ENCODE data around the gene KIF26B.

Gene KIF26B

DNA sequence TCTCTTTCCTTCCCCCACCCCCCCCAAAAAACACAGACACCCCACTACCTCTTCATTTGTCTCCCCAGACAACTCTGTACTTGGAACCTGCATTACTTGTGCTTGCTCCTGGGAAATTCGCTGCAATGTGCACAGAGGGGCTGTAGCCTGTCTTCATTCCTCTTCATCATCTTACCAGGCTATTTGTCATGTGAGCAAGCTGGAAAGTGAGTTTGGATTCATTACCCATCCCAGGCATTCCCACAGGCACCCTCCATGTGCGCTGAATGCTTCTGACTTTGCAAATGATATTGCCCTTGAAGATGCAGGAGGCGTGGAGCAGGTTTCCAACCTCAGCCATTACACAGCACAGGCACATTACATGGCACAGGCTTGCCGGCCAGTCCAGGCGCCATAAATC lies 494.9 kb downstream of the KIF26B start:
- Histone ChIP-seq H3K27ac (ENCODE audit: low read depth, low read length) (no peak overlapping the region), H3K9ac (ENCODE audit: low read depth, low read length) (no peak overlapping the region), H3K9me3 (ENCODE audit: insufficient read depth, low read depth, low read length) (peaks cover 2% of the 10 kb centered on the region; the same call in 1 of the 2 replicates), H3K27me3 (ENCODE audit: insufficient read depth, low read length) (no peaks in the 10 kb centered on the region), H3K4me3 (ENCODE audit: low read length) (no peak overlapping the region), H3K4me1 (ENCODE audit: insufficient read depth, low read length) (no peaks in the 10 kb centered on the region), H3K36me3 (ENCODE audit: insufficient read depth, low read length) (no peaks in the 10 kb centered on the region)
- WGBS = 85% methylated on average over 5 of the region's 5 CpGs

DNA sequence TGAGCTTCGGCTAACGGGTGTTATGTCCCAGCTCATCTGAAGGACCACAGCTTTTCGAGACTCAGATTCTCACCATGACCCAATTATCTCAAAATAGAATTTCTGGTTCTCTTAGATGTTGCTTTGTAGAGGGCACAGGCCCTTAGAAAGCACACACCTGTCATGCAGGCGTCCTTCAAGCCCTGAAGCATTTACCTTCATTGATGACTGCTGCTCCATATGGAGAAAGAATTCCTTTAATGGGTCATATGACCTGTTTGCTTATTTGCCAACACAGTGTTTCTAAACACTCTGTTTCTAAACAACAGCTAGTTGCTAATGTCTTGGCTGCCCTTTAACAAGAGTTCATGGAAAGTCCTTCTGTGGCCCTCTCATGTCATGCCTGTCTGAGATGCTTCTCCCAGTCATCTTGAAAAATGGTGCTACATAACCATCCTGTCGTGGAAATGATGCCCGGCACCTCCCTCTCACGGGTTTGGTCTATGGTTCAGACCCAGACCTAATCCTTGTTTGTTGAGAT lies 495.7 kb downstream of the KIF26B start:
- no peak overlapping the region for H3K9ac ChIP-seq (ENCODE audit: low read depth, low read length)
- H3K27ac ChIP-seq (ENCODE audit: low read depth, low read length) = no peak overlapping the region
- H3K4me3 ChIP-seq (ENCODE audit: low read length) = no peak overlapping the region
- H3K4me1 ChIP-seq (ENCODE audit: insufficient read depth, low read length) = no peaks in the 10 kb centered on the region
- H3K27me3 ChIP-seq (ENCODE audit: insufficient read depth, low read length) = no peaks in the 10 kb centered on the region
- 96% methylated on average over 7 of the region's 7 CpGs for WGBS
- H3K9me3 ChIP-seq (ENCODE audit: insufficient read depth, low read depth, low read length) = peaks cover 2% of the 10 kb centered on the region; the same call in 1 of the 2 replicates
- H3K36me3 ChIP-seq (ENCODE audit: insufficient read depth, low read length) = no peaks in the 10 kb centered on the region

DNA sequence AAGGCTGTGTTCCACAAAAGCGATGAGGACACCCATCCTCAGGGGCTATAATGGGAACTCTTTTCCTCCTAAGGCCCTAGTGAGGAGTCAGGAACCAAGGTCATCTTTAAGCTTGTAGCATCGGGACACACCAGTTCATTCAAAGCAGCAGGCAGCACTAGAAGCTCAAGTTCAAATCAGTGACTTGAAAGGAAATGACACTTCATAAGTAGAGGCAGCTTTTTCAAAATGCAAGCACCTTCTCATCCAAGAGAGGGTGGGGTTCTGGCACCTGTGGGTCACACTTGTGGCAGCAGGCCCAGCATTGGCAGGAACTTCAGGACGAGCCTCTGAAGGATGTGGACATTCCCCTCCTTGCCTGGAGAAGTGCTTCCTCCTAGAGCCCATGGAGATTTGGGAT lies 496.3 kb downstream of the KIF26B start:
- WGBS = 98% methylated on average over 3 of the region's 3 CpGs
- H3K27ac ChIP-seq (ENCODE audit: low read depth, low read length) = no peak overlapping the region
- no peaks in the 10 kb centered on the region for H3K27me3 ChIP-seq (ENCODE audit: insufficient read depth, low read length)
- H3K9me3 ChIP-seq (ENCODE audit: insufficient read depth, low read depth, low read length) = peaks cover 2% of the 10 kb centered on the region; the same call in 1 of the 2 replicates
- H3K4me3 ChIP-seq (ENCODE audit: low read length) = no peak overlapping the region
- H3K36me3 ChIP-seq (ENCODE audit: insufficient read depth, low read length) = no peaks in the 10 kb centered on the region
- H3K9ac ChIP-seq (ENCODE audit: low read depth, low read length) = no peak overlapping the region
- no peaks in the 10 kb centered on the region for H3K4me1 ChIP-seq (ENCODE audit: insufficient read depth, low read length)

DNA sequence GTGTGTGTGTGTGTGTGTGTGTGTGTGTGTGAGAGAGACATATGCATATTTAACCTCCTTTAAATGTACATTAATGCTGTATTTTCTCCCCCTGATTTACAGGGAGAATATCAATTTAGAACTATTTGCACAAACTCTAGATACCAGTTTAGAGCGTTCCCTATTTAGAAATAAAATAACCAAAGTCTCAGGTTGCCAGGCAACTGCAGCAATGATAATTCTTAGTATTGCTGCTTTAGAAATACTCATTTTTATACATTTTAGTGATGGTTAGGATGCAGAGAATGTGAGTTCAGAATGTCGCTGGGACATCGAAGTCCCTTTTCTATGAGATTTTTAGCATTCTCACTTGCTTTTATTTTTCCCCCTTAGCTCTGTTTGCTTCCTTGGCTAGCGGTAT lies 497.3 kb downstream of the KIF26B start:
- H3K4me1 ChIP-seq (ENCODE audit: insufficient read depth, low read length) = peaks cover 7% of the 10 kb centered on the region; the same call in 1 of the 2 replicates
- no peaks in the 10 kb centered on the region for H3K36me3 ChIP-seq (ENCODE audit: insufficient read depth, low read length)
- WGBS = 98% methylated on average over 4 of the region's 4 CpGs
- H3K9ac ChIP-seq (ENCODE audit: low read depth, low read length) = no peak overlapping the region
- H3K9me3 ChIP-seq (ENCODE audit: insufficient read depth, low read depth, low read length) = peaks cover 2% of the 10 kb centered on the region; the same call in 1 of the 2 replicates
- no peak overlapping the region for H3K27ac ChIP-seq (ENCODE audit: low read depth, low read length)
- no peak overlapping the region for H3K4me3 ChIP-seq (ENCODE audit: low read length)
- H3K27me3 ChIP-seq (ENCODE audit: insufficient read depth, low read length) = no peaks in the 10 kb centered on the region

DNA sequence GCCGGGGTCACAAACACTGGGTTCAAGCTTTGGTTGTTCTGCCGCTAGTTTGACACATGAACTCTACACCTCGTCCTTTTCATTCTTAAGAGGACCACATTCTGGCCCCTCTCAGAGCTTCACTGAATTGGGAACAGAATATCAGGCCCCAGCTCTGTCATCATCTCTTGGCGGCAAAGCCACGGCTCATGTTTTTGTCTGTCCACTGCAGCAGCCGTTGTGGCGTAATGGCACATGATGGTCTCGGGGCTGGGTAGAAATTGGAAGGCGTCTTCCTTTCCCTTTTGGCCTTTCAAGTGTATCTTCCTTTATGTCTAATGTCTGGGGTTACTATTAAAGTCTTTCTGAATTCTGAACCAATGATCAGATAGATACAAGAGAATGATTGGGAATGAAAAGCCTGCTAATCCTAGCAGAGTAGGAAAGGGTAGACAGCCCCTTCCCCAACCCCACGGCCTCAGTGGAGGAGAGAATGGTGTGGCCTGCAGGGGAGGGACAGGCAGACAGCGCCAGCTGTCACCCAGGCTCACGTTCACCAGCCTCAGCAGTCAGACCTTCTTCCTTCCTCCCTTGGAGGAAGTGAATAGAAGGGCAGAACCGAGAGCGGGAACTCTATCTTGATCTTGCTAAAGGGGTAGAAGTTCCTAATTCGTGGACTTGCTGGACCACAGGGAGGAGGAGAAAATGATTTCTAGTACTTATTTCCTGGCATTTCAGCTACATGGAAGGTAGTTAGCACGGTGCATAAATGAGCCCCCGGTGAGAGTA lies 498.1 kb downstream of the KIF26B start:
- Histone ChIP-seq H3K9me3 (ENCODE audit: insufficient read depth, low read depth, low read length) (peaks cover 2% of the 10 kb centered on the region; the same call in 1 of the 2 replicates), H3K4me1 (ENCODE audit: insufficient read depth, low read length) (peaks cover 14% of the 10 kb centered on the region; the same call in 1 of the 2 replicates), H3K27ac (ENCODE audit: low read depth, low read length) (no peak overlapping the region), H3K36me3 (ENCODE audit: insufficient read depth, low read length) (no peaks in the 10 kb centered on the region), H3K9ac (ENCODE audit: low read depth, low read length) (no peak overlapping the region), H3K27me3 (ENCODE audit: insufficient read depth, low read length) (no peaks in the 10 kb centered on the region), H3K4me3 (ENCODE audit: low read length) (no peak overlapping the region)
- 86% methylated on average over 16 of the region's 17 CpGs for WGBS

DNA sequence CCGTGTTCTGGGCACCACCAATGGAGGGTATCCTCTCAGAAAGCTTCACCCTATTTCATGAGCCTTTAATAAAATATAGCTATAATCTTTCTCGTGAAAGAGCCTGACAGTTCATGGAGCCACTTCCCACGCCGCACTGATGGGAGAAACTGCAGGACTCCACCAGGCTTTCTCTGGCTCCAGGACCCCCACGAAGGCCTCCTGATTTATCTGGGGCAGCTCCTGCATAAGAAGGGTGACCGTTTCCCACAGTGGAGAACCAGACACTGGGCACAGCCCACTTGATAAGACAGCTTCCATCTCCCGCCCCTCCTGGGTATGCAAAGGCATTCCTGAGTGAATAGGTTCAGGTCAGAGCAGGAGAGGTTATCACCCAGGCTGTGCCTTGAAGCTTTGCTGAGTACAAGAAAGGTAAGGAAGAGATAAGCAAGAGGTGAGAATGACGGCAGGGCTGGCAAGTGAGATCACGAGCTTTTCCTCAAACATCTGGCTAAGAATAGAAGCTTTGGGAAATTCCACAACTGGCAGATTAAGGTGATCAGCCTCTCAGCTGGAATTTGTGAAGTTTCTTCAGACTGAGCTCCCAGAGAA lies 499.8 kb downstream of the KIF26B start:
- peaks cover 2% of the 10 kb centered on the region; the same call in 1 of the 2 replicates for H3K9me3 ChIP-seq (ENCODE audit: insufficient read depth, low read depth, low read length)
- no peak overlapping the region for H3K9ac ChIP-seq (ENCODE audit: low read depth, low read length)
- H3K4me3 ChIP-seq (ENCODE audit: low read length) = no peak overlapping the region
- no peaks in the 10 kb centered on the region for H3K36me3 ChIP-seq (ENCODE audit: insufficient read depth, low read length)
- 76% methylated on average over 9 of the region's 9 CpGs for WGBS
- no peak overlapping the region for H3K27ac ChIP-seq (ENCODE audit: low read depth, low read length)
- H3K27me3 ChIP-seq (ENCODE audit: insufficient read depth, low read length) = no peaks in the 10 kb centered on the region
- peaks cover 15% of the 10 kb centered on the region; the same call in 1 of the 2 replicates for H3K4me1 ChIP-seq (ENCODE audit: insufficient read depth, low read length)

DNA sequence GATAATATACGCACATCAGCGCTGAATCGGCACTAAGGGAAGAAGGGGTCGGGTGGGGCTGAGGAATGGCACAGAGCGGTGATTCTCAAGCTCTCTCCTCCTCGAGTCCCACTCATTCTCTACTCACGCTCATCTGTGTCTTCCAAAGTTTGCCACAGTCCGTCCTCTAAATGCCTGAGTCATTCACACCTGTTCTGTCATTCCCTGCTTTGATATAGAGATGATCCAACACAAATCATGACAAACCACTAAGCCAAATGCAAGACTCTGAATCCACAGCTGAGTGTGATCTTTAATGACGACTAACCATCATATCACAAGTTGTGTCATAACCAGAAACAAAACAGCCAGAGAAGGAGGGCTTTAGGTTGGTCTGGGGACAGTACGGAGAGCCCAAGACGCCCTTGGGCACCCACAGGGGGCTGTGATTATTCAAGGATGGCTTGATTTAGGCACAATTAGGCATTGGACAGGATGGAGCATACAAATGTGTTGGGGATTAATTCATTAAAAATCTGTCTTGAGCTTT lies 501.5 kb downstream of the KIF26B start:
- Histone ChIP-seq H3K9me3 (ENCODE audit: insufficient read depth, low read depth, low read length) (peaks cover 2% of the 10 kb centered on the region; the same call in 1 of the 2 replicates), H3K36me3 (ENCODE audit: insufficient read depth, low read length) (no peaks in the 10 kb centered on the region), H3K27me3 (ENCODE audit: insufficient read depth, low read length) (no peaks in the 10 kb centered on the region), H3K9ac (ENCODE audit: low read depth, low read length) (no peak overlapping the region), H3K4me1 (ENCODE audit: insufficient read depth, low read length) (peaks cover 15% of the 10 kb centered on the region; the same call in 1 of the 2 replicates), H3K27ac (ENCODE audit: low read depth, low read length) (no peak overlapping the region), H3K4me3 (ENCODE audit: low read length) (no peak overlapping the region)
- WGBS = 98% methylated on average over 11 of the region's 11 CpGs

DNA sequence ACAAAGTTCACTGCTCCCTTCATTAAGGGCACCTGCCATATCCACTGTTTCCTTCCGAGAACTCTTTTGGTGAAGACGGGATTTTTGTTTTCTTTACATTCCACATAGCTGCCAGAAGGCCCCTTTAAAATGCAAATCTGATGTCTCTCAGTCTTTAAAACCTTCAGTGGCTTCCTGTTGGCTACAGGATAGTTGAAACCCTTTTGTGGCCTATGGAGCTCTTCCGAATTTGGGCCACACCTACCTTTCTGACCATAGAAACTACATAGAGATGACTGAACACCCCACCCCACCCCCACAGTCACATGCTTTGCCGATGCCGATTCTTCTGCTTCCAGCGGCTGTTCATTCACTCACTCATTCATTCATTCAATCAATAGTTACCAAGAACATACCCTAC lies 502.6 kb downstream of the KIF26B start:
- Histone ChIP-seq H3K9ac (ENCODE audit: low read depth, low read length) (no peak overlapping the region), H3K9me3 (ENCODE audit: insufficient read depth, low read depth, low read length) (no peaks in the 10 kb centered on the region), H3K27me3 (ENCODE audit: insufficient read depth, low read length) (no peaks in the 10 kb centered on the region), H3K27ac (ENCODE audit: low read depth, low read length) (no peak overlapping the region), H3K4me1 (ENCODE audit: insufficient read depth, low read length) (peaks cover 15% of the 10 kb centered on the region; the same call in 1 of the 2 replicates), H3K4me3 (ENCODE audit: low read length) (no peak overlapping the region), H3K36me3 (ENCODE audit: insufficient read depth, low read length) (no peaks in the 10 kb centered on the region)
- WGBS = 67% methylated on average over 6 of the region's 6 CpGs

DNA sequence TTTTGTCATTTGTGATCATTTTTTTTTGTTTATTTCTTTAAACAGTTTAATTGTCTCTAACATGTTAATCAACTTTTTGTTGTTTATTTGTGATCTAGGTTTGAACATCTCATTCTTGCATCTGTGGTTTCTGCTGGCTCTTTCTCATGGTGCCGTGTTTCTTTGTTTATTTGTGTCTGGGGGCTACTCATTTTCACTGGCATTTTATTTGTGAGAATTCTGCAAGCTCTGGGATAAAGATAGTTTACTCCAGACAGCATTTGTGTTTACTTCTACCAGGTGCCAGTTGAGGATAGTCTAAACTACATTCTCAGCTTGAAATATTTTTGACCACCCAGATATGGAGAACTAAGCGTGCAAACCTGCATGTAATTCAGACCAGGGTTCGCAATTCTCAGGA lies 508.6 kb downstream of the KIF26B start:
- no peaks in the 10 kb centered on the region for H3K27me3 ChIP-seq (ENCODE audit: insufficient read depth, low read length)
- H3K9me3 ChIP-seq (ENCODE audit: insufficient read depth, low read depth, low read length) = no peaks in the 10 kb centered on the region
- no peak overlapping the region for H3K4me3 ChIP-seq (ENCODE audit: low read length)
- H3K36me3 ChIP-seq (ENCODE audit: insufficient read depth, low read length) = no peaks in the 10 kb centered on the region
- no peak overlapping the region for H3K9ac ChIP-seq (ENCODE audit: low read depth, low read length)
- 97% methylated on average over 3 of the region's 3 CpGs for whole genome bisulfite sequencing
- no peaks in the 10 kb centered on the region for H3K4me1 ChIP-seq (ENCODE audit: insufficient read depth, low read length)
- no peak overlapping the region for H3K27ac ChIP-seq (ENCODE audit: low read depth, low read length)

DNA sequence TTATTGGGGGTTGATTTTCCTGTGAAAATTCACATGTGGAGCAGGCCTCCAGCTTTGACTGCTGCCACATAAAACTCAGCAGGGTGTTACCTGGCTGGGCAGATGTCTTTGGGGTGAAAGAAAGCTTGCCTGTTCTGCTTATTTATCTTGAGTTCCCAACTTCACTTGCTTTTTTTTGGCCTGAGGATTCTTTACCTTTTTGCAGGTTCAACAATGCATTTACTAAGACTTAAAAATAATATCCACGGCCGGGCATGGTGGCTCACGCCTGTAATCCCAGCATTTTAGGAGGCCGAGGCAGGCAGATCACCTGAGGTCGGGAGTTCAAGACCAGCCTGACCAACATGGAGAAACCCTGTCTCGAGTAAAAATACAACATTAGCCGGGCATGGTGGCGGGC lies 509.1 kb downstream of the KIF26B start:
- Histone ChIP-seq H3K36me3 (ENCODE audit: insufficient read depth, low read length) (no peaks in the 10 kb centered on the region), H3K4me3 (ENCODE audit: low read length) (no peak overlapping the region), H3K9ac (ENCODE audit: low read depth, low read length) (no peak overlapping the region), H3K27ac (ENCODE audit: low read depth, low read length) (no peak overlapping the region), H3K9me3 (ENCODE audit: insufficient read depth, low read depth, low read length) (no peaks in the 10 kb centered on the region), H3K4me1 (ENCODE audit: insufficient read depth, low read length) (no peaks in the 10 kb centered on the region), H3K27me3 (ENCODE audit: insufficient read depth, low read length) (no peaks in the 10 kb centered on the region)
- WGBS = 96% methylated on average over 8 of the region's 8 CpGs

DNA sequence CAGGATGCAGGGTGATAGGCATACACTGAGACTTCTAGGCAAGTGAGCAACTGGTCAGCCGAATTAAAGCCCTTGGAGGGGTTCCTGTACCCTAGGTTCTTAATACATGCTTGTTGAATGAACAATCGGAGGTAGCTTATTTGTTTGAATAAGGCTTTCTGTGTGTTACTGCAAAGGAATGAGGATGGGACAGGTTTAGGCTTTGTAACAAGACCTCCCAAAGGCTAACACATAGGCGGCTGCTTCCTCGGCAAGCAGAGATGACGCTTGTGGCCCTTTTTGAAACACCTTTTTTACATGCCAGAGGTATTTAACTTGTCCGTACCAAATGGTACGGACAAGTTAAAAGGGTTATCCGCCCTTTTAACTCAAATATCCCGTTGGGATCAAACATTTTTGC lies 511.6 kb downstream of the KIF26B start:
- no peaks in the 10 kb centered on the region for H3K36me3 ChIP-seq (ENCODE audit: insufficient read depth, low read length)
- no peaks in the 10 kb centered on the region for H3K4me1 ChIP-seq (ENCODE audit: insufficient read depth, low read length)
- WGBS = 97% methylated on average over 9 of the region's 9 CpGs
- no peak overlapping the region for H3K4me3 ChIP-seq (ENCODE audit: low read length)
- no peak overlapping the region for H3K9ac ChIP-seq (ENCODE audit: low read depth, low read length)
- H3K9me3 ChIP-seq (ENCODE audit: insufficient read depth, low read depth, low read length) = no peaks in the 10 kb centered on the region
- no peak overlapping the region for H3K27ac ChIP-seq (ENCODE audit: low read depth, low read length)
- no peaks in the 10 kb centered on the region for H3K27me3 ChIP-seq (ENCODE audit: insufficient read depth, low read length)

Data from HUES64 (cell line).